NT2/D1 (cell line): Measurements from ENCODE around the gene DCLK1.

Experiments
- YY1 ChIP-seq: IDR thresholded peaks from 2 replicates; pipeline ENCODE4 v1.6.1; 2011; ENCODE audit not compliant: insufficient read length, insufficient read depth
- ZNF274 ChIP-seq: IDR thresholded peaks from 2 replicates; pipeline ENCODE4 v1.6.1; 2011; ENCODE audit warnings: mild to moderate bottlenecking, low read depth, low read length

DNA sequence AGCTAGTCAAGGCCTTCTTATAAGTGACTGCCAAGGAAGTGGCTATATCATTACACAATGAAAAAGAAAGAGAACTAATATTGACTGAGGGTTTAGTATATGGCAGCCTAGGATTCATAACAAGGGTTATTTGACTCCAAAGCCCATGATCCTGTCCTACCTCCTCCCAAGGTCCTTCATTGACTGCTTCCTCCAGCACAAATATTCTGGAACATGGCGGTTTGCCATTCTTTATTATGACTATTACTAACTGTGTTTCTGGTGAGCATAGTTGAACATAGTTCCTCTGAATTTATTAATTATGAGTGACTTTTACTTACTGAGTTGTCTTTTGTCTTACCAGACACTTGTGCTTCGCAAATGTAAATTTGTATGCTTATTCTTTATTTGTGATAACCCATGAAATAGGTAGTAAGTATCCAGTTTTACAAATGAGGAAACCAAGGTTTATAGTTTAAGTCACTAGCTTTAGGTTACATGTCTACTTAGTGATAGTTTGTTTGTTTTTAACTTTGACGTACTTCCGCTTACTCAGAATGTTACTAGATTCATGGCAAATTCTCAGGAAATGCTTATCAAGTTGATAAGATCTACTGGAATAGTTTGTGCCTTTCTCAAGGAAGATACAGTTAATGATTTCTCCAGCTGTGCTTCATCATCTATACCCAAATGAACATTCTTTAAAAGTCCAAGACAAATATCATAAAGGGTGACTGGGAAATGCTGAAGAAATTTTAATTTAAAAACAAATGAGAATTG lies 15.5 kb upstream of the DCLK1 start:
- no peak for TF ChIP-seq YY1
- TF ChIP-seq ZNF274, result no peak
